Endometrium (tissue), 2 donors: ENCODE results near the gene TMEM164.
"Not testable (repeated sequence)": the region's sequence is repeated elsewhere in the genome, so short reads cannot be mapped to it uniquely, and the experiment has no call there.

ENCODE experiments used
- FAIRE-seq: peaks from 2 replicates; lab custom pipeline; 2012; peaks lifted over from hg19 to GRCh38; lab: Jason Lieb, UNC
- donor health status: control.
- donor health status: control.

TMEM164 gene

DNA sequence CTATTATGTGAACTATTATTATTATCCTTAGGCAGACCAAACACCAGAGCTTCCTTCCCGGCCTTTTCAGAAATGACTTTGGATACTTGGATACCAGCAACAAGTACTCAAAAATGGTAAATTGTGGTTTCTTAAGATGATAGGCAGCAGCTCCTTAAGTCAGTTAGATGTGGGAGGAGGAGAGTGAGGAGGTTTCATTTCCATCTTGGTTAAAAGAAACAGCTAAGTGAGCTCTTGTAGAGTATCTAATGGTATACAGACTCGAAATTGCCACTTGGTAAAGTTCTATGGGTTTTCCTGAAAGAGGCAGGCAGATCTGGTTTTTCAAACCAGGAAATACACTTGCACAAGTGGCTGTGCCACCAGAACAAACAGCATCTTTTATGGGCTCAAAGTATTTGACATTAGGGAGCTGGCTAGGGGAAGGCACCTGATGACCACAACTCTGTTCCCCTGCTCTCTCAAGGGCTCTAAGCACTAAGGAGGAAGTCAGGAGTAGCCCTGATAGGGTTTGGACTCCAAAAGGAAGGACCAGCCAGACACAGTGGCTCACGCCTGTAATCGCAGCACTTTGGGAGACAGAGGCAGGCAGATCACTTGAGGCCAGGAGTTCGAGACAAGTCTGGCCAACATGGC, 130.9 kb downstream of the TMEM164 start:
- FAIRE-seq = no peak

DNA sequence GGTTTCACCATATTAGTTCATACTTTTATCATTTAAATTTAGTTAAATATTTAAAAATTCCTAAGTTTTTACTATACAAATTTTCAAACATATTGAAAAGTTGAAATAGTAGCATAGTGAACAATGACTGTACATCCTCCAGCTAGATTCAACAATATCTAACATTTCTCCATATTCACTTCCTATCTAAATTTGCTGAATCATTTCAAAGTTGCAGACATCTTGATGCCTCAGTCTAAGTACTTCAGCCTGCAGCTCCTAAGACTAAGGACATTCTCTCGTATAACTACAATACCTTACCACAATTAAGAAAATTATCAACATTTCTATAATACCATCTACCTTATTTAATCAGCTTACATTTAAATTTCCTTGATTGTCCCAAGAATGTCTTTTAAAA, 132.7 kb downstream of the TMEM164 start:
- no peak for FAIRE-seq

DNA sequence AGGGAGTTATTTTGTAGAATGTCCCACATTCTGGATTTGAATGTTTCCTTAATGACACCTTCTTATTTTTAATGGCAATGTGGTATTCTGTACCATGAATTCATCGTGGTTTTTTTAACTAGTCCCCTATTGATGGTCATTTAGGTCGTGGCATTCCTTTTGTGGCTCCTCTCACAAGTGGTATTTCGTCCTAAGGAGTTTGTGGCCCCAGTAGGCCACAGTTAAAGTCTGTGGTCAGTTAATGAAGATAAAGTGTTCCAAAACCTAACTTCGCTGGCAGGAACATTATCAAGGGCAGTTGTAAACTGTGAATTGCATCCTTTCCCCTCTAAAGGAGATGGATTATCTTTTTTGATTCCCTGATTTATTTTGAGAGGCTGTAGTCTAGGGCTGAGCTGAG, 133.2 kb downstream of the TMEM164 start:
- no peak for FAIRE-seq

DNA sequence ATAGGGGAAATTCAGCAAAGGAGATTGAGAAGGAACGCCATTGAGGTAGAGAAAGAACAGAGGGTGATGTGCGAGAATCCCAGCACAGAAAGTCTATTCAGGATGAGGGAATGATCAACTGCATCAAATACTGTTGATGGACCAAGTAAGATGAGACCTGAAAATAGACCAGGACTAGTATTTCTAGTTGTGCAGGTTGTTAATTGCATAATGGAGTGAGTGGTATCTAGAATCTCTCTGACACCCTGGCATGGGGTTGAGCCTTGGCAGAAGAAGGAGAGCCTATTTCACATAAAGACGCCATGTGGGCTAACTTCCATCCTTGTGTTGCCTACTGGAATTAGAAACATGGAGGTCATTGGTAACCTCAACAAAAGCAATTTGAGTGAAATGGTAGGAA, 135.6 kb downstream of the TMEM164 start:
- FAIRE-seq = no peak

DNA sequence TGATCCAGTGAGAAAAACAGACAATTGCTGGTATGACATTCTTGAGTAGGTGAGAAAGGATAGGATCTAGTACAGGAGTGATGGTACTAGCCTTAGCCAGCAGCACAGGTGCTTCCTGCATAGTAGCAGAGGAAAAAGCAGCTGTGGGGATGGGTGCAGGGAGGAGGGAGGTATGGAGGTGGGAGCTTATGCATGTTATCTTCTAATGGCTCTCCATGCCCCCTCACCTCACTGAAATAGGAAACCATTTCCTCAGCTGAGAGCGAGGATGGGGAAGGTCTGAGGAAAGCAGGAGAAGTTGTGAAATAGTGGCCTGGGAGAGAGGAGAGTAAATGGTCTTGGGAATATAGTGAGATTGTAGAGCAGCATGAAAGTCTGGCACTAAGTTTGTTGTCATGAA, 136.3 kb downstream of the TMEM164 start:
- FAIRE-seq = no peak

DNA sequence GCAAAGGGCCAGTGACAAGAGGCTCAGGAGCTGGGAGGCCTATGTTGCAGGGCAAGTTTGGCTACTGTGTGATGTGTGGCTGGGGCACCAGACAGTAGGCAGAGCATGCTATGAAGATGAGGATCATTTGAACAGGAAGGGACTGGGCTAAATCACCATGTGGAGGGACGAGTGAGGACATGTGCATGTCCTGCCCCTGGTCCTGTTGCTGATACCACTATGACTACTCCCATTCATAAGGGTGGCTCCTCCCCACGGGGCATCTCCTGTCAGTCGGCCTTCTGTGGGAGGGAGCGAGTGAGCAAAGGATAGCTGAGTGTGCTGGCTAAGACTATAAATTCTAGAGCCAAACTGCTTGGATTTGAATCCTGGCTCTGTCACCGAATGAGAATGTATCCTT, 139.2 kb downstream of the TMEM164 start:
- FAIRE-seq = no peak

DNA sequence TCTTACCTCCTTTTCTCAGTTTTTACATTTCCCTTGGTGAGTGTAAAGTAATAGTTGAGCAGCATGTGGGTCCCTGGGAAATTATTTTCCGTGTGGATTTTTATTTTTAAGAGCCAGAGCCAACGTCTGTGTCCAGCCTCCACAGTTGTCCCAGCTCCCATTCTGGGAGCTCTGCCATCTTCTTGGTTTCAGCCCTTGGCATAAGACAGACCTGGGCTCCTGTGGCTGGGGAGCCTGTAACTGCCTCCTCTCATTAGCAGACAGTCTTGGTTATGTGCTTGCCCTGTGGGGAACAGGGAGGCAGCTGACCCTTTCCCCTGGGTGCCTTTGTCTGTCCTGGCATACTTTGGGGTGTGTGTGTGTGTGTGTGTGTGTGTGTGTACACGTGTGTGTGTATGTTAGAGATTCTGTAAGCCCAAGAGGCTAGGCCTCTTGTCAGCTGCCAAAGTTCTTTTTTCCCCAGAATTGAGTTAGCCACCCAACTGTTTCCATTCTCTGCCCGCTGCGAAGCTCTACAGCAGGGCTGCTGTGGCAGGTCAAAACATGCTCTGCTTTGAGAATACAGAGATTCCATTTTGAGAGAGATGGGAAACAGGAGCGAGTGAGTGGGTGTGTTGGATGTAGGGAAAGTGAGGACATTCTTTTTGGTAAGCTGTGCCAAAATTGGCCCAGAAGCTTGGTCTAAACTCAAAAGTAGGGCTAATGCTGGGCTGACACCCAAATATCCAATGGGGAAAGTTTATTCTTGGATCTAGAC, 140.7 kb downstream of the TMEM164 start:
- no peak for FAIRE-seq

DNA sequence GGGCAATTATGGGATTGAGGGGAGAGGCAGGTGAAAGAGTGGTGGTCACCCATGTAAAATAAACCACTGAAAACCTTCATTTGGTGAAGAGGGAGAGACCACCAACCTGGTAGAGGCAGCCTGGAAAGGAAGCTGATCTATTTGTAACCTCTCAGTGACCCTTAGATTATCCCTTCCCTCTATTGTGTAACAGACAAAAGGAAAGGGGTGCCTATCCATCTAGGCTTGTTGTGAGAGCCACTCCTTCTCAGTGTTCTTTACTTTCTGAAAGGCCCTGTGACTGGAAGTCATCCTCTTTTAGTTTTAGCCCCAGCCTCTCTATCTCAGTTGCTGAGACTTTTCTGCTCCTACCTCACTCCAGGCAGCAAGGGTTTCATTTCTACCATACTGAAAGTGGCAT, 142.4 kb downstream of the TMEM164 start:
- no peak for FAIRE-seq

DNA sequence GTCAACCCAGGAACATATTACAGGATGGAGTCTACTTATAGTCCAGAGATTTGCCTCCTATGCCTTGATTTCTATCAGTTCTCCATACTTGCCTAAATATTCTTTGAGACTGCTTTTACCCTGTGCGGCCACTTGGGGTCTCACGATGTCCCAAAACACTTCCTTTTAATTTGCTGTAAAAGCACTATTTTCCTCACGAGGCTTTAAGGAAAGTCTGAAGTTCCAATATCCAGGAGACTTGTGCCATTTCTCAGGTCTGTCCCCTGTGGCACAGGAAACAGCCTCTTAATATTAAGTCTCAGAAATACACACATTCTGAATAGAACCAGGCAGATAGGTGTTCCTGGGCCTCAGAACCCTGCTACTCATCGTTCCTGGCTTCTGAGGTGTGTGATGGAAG, 142.9 kb downstream of the TMEM164 start:
- FAIRE-seq = peak; percentile 59

DNA sequence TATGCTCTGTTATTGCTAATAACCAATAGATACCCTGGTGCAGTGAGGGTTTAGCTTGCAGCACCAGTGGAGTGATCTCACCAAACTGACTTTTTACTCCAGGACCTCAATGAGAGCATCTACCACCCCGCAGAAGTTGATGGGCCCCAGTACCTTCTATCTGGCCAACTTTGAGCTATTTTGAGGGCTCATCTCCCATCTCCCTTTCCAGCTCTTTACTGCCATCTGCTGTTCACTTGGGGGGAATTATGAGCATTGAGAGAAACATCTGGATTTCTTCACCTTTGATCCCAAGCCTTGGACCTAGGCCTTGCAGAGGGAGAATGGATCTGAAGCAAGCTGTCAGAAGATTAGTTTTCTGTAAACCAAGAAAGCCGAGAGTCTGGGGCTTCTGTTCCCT, 143.6 kb downstream of the TMEM164 start:
- no peak for FAIRE-seq

DNA sequence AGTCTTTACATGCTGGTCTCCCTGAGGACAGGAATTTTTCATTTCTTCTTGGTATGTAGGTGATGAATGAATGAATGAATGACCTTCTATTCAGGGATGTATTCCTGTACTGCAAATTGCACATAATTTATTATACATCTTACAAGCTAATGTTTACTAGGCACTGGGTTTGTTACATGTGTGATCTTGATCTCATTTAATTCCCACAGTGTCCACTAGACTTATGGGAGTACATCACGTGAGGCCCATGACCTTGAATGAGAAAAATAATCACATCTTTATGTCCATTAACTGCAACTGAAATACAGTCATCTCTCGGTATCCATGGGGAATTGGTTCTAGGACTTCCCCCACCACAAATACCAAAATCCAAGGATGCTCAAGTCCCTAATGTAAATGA, 150.3 kb downstream of the TMEM164 start:
- no peak for FAIRE-seq

DNA sequence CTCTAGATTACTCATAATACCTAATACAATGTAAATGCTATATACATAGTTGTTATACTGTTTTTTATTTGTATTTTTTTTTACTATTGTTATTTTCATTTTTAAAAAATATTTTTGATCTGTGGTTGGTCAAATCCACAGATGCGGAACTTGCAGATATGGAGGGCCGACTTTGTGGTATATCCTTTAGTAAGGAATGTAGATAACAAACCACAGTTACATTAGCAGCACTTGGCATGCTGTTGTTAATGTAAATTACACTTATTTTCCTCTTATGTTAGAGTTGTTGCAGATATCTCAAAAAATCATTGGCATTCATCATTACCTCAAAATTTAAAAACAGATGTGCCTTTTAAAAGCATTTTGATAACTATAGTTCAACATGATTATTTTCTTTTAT, 151.0 kb downstream of the TMEM164 start:
- no peak for FAIRE-seq

DNA sequence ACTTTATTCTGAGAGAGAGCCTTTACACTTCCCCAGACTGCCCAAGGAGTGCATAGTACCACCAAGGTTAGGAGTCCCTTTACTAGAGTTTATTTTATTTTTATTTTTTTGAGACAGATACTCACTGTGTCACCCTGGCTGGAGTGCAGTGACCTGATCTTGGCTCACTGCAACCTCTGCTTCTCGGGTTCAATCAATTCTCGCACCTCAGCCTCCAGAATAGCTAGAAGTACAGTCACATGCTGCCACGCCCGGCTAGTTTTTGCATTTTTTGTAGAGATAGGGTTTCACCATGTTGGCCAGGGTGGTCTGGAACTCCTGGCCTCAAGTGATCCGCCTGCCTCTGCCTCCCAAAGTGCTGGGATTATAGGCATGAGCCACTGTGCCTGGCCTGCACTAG, 151.4 kb downstream of the TMEM164 start:
- not testable (repeated sequence) for FAIRE-seq

DNA sequence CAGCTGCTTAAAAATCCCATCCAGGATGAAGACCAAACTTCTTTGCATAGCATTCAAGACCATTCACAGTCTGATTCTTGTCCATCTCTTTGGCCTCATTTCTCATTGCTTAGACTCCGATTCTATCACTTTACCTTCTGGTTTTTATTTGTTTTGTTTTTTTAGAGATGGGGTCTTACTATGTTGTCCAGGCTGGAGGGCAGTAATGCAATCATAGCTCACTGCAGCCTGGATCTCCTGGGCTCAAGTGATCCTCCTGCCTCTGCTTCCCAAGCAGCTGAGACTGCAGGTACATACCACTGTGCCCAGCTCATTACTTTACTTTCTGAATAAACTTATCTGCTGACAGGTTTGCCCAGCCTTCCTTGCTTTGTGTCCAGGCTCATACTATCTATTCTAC, 152.8 kb downstream of the TMEM164 start:
- FAIRE-seq = no peak

DNA sequence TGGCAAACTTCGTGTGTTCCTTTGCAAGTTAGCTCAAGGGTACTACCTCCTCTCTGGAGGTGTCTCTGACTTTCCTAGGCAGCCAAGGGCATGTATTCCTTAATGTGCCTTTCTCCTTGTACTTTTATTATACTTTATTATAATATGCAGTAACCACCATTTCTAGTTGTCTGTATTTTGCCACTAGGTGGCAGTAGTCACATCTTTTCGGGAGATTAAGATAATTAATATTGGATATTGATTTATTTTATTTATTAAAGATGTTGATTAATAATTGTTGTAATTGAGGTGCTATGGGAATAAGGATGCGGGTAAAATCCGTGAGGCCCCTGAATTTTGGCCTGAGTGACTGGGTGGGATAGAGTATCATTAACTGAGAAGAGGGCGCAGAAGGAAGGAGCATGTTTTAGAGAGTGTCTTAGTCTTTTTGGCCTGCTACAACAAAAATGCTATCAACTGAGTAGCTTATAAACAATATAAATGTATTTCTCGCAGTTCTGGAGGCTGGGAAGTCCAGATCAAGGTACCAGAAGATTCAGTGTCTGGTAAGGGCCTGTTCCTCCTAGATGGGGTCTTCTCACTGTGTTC, 153.3 kb downstream of the TMEM164 start:
- peak; percentile 73 for FAIRE-seq

DNA sequence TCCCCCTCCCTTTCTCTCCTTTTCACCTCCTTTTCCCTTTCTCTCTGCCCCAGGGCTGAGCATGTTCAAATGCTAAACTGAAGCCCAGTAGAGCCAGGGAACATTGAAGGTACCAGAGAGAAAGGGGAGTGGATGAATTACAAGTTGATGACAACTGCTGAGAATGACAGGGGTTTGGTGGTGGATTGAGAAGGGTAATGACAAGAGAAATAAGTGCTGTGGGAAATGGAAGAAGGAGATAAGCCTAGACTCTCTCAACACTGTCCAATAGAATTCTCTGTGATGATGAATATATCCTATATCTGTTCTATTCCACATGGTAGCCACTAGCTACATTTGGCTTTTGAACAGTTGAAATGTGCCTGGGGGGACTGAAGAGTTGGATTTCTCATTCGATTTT, 154.5 kb downstream of the TMEM164 start:
- no peak for FAIRE-seq

DNA sequence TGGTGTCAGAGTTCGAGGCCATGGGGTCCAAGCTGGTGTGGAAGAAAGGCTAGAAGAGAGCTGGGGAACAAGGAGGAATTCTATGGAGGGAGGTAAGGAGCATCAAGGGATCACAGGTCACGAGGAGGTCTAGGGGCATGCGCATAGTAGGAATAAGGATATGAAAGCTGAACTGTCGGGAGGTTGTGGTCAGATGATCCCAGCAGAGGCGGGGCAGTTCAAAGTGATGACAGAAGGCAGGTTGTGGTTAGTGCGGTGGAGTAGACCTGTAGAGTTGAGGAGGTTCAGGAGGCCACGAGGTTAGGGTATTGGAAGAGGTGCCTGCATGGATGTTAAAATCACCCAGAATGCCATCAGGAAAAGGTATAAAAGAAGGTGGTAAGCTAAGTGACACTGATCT, 156.3 kb downstream of the TMEM164 start:
- FAIRE-seq = no peak

DNA sequence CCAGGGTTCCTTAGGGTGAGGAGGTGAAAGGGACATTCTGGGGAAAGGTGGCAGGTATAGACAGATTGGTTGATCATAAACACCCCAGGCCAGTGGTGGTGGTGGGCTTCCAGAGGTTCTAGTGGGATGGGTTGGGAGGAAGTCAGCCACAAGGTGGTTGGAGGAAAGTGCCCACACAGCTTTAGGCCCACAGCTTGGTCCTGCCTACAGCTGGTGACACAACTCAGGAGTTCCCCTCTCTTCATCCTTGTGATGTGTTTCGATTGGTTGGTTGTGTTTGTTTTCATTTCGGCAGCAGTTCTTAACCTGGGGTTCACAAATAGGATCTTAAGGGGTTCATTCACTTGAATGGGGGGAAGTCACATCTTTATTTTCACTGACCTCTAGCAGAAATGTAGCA, 157.0 kb downstream of the TMEM164 start:
- no peak for FAIRE-seq

DNA sequence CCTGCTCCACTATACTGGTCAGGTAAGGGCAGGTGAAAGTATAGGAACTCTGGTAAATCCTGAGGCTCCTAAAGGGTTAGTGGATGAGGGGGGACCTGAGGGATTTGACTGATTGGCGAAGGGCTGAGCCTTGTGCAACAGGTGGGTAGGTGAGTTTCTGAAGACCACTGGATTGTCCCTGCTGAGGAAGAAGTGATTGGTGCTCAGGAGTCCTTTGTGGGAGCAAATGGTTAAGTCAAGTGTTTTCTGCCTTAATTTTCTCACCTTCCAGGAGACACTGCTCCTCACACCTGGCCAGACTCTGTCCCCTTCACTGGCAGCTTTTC, 158.4 kb downstream of the TMEM164 start:
- FAIRE-seq = no peak

DNA sequence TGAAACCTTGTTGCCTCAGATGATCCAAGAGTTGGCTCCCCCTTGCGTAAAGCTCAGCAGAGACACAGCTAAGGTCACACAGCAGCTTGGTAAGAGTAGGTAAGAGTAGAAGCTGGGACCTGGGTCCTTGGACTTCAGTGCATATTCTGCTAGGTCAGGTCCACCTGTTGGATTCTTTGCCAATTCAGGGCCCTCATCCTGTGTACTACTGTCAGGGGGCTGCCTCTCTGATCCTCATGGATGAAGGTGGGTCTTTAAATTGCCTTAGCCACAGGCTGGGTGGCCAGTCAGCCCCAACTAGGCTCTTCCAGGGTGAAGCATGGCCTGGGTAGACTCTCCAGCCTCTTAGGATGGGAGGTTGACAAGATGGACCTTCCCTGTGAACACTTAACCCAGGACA, 159.2 kb downstream of the TMEM164 start:
- no peak for FAIRE-seq

DNA sequence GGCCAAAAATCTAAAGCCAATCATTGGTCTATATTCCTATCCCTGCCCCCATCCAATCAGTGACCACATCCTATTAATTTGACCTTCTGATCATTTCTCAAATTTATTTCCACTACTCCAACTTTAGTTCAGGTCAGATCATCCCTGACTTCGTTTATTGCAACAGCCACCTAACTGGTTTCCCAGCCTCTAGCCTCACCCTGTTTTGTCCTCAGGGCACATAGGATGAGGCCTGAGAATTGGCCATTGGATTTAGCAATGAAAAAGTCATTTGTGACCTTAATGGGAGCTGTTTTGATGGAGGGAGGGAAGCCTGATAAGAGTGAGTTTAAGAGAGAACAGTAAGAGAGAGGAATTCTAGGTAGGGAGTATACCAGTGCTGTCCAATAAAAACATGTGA, 160.0 kb downstream of the TMEM164 start:
- no peak for FAIRE-seq

DNA sequence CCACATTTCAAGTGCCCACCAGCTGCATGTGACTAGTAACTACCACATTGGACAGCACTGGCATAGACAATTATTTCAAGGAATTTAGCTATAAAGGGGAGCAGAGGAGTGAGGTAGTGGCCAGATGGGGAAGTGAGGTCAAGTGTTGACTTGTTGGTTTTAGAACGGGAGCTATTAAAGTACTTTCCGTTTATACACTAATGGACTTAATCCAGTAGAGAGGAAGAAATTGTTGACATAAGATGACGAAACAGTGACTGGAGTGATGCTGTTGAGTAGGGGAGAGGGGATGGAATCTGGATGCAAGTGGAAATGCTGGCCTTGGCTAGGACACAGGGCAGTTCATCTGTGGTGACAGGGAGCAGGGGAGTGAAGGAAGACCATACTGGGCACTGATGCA, 160.6 kb downstream of the TMEM164 start:
- no peak for FAIRE-seq

DNA sequence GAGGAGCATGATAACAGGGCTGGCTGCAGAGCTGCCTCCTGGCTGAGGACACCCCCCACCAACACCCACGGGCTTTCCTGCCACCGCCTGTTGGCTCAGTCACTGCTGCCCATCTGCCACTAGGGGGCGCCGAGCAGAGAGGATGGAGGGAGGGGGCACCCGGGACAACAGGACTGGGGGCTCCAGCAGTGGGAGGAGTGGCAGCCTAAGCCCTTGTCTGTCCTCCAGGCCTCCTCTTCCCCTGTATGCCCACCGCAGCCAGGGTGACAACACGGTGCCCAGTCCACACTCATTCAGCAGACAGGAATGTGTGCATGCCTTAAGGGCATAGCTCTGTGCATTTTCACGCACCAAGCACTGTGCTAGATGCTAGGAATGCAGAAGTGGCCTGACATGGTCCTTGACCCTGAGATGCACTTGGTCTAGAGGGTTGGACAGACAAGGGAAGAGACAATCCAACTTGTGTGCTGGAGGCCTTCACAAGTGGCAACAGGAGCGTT, 165.1 kb downstream of the TMEM164 start:
- FAIRE-seq = no peak

DNA sequence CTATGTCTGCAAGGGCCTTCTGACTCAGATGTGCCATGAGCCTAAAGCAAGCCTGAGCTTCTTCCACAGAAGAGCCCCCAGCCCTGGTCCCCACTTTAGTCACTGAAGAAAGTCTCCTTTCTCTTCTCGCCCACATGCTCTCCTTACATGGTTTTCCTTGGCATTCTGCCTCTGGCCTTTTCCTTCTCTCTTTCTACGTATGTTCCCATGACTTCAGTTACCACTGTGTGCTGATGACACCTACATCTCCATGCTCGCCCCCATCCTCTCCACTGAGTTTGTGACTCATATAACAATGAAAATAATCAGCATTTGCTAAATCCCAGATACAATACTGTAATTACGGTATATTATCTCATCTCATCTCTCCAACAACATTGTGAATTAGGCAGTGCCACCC, 165.7 kb downstream of the TMEM164 start:
- no peak for FAIRE-seq
